ENCODE results near the gene RAI1. TPM values are rescaled to one million over a fixed set of nuclear protein-coding genes. Genes with fewer than 3 reads are reported as not detected.

Gene RAI1
- total RNA-seq, 1 donor from 2014 or later, result 40.1 TPM

- no peaks in the 10 kb centered on the region for H3K9me3 Mint-ChIP-seq (ENCODE audit: unreplicated experiment)
- H3K27me3 Mint-ChIP-seq (ENCODE audit: unreplicated experiment), result no peaks in the 10 kb centered on the region
- H3K4me1 Mint-ChIP-seq (ENCODE audit: unreplicated experiment), result peaks cover 53% of the 10 kb centered on the region
- H3K4me3 Mint-ChIP-seq (ENCODE audit: unreplicated experiment), result no peak overlapping the region
- H3K27ac Mint-ChIP-seq (ENCODE audit: unreplicated experiment), result no peak overlapping the region
- no peak for TF ChIP-seq CTCF (IDR thresholded peaks at IDR 0.05)
- DNase-seq (ENCODE audit: extremely low spot score, unreplicated experiment), result no peak
- H3K36me3 Mint-ChIP-seq (ENCODE audit: unreplicated experiment), result peaks cover 7% of the 10 kb centered on the region
Observed at GRCh38 chr17:17788967-17789366, 107.7 kb downstream of the RAI1 start.

GRCh38 chr17:17789410-17789809, 108.2 kb downstream of the RAI1 start:
- H3K4me3 Mint-ChIP-seq (ENCODE audit: unreplicated experiment), result no peak overlapping the region
- H3K9me3 Mint-ChIP-seq (ENCODE audit: unreplicated experiment), result no peaks in the 10 kb centered on the region
- no peak for DNase-seq (ENCODE audit: extremely low spot score, unreplicated experiment)
- peaks cover 7% of the 10 kb centered on the region for H3K36me3 Mint-ChIP-seq (ENCODE audit: unreplicated experiment)
- peaks cover 49% of the 10 kb centered on the region for H3K4me1 Mint-ChIP-seq (ENCODE audit: unreplicated experiment)
- no peak overlapping the region for H3K27ac Mint-ChIP-seq (ENCODE audit: unreplicated experiment)
- H3K27me3 Mint-ChIP-seq (ENCODE audit: unreplicated experiment), result no peaks in the 10 kb centered on the region
- no peak for TF ChIP-seq CTCF (IDR thresholded peaks at IDR 0.05)

GRCh38 chr17:17789828-17790636, 108.8 kb downstream of the RAI1 start:
- no peak for TF ChIP-seq CTCF (IDR thresholded peaks at IDR 0.05)
- Mint-ChIP-seq H3K27me3 (ENCODE audit: unreplicated experiment) (no peaks in the 10 kb centered on the region), H3K36me3 (ENCODE audit: unreplicated experiment) (peaks cover 8% of the 10 kb centered on the region), H3K27ac (ENCODE audit: unreplicated experiment) (no peak overlapping the region), H3K9me3 (ENCODE audit: unreplicated experiment) (no peaks in the 10 kb centered on the region), H3K4me1 (ENCODE audit: unreplicated experiment) (peaks cover 42% of the 10 kb centered on the region), H3K4me3 (ENCODE audit: unreplicated experiment) (no peak overlapping the region)
- no peak for DNase-seq (ENCODE audit: extremely low spot score, unreplicated experiment)

- Mint-ChIP-seq H3K27ac (ENCODE audit: unreplicated experiment) (no peak overlapping the region), H3K4me3 (ENCODE audit: unreplicated experiment) (no peak overlapping the region), H3K27me3 (ENCODE audit: unreplicated experiment) (no peaks in the 10 kb centered on the region), H3K4me1 (ENCODE audit: unreplicated experiment) (peaks cover 35% of the 10 kb centered on the region), H3K36me3 (ENCODE audit: unreplicated experiment) (peaks cover 8% of the 10 kb centered on the region), H3K9me3 (ENCODE audit: unreplicated experiment) (no peaks in the 10 kb centered on the region)
- no peak for DNase-seq (ENCODE audit: extremely low spot score, unreplicated experiment)
- TF ChIP-seq CTCF (IDR thresholded peaks at IDR 0.05), result no peak
Observed at GRCh38 chr17:17790637-17791464, 109.6 kb downstream of the RAI1 start.

- no peak overlapping the region for H3K4me3 Mint-ChIP-seq (ENCODE audit: unreplicated experiment)
- no peaks in the 10 kb centered on the region for H3K9me3 Mint-ChIP-seq (ENCODE audit: unreplicated experiment)
- H3K36me3 Mint-ChIP-seq (ENCODE audit: unreplicated experiment), result peaks cover 12% of the 10 kb centered on the region
- TF ChIP-seq CTCF (IDR thresholded peaks at IDR 0.05), result no peak
- no peaks in the 10 kb centered on the region for H3K27me3 Mint-ChIP-seq (ENCODE audit: unreplicated experiment)
- peak overlapping the region; percentile 77 for H3K27ac Mint-ChIP-seq (ENCODE audit: unreplicated experiment)
- DNase-seq (ENCODE audit: extremely low spot score, unreplicated experiment), result no peak
- peaks cover 28% of the 10 kb centered on the region for H3K4me1 Mint-ChIP-seq (ENCODE audit: unreplicated experiment)
Observed at GRCh38 chr17:17792037-17792550, 110.8 kb downstream of the RAI1 start.
